GM21526 (cell line): Measurements from ENCODE around the gene KRT80.

ENCODE experiments used
- ATAC-seq: cut with Tn5 transposase; IDR thresholded peaks from one replicate; pipeline ENCODE4 v1.9.1; 2021; ENCODE audit warnings: moderate library complexity; ENCODE audit not compliant: unreplicated experiment, low FRiP score

KRT80 gene

GRCh38 chr12:52119398-52120254 is 72.2 kb downstream of the KRT80 start:
- ATAC-seq: no peak
